Stimulated activated CD8-positive, alpha-beta memory T cell treated with anti-CD3 and anti-CD28 coated beads, Interleukin-12 subunit alpha, Interleukin-12 subunit beta, amount 100 ng/mL, for 24 hours (primary cell): ENCODE measurements around the gene CAMKV.
"Not testable (repeated sequence)": the region's sequence is repeated elsewhere in the genome, so short reads cannot be mapped to it uniquely, and the experiment has no call there.

Experiments
- DNase-seq: peaks from one replicate; pipeline ENCODE4 v3.0.0-alpha.2; 2020; ENCODE audit errors: extremely low read depth

The CAMKV gene

GRCh38 chr3:49869525-49870126 is at the start of gene CAMKV:
Gene CAMKV, minus strand, starts transcription at chr3:49869906. Its CDS starts 7,518 bp downstream, at chr3:49862388.
- no peak for DNase-seq

- DNase-seq: not testable (repeated sequence)
These were observed 48.3 kb upstream of the CAMKV start for GRCh38 chr3:49917806-49918590.

GRCh38 chr3:49916686-49917085 is 47.0 kb upstream of the CAMKV start:
- DNase-seq: no peak

- DNase-seq: no peak
These were observed 45.2 kb upstream of the CAMKV start for GRCh38 chr3:49914906-49915305.

GRCh38 chr3:49912881-49913281 is 43.2 kb upstream of the CAMKV start:
- DNase-seq: no peak

- no peak for DNase-seq
These were observed 41.9 kb upstream of the CAMKV start for GRCh38 chr3:49911611-49912010.

GRCh38 chr3:49911124-49911420 is 41.4 kb upstream of the CAMKV start:
- DNase-seq: no peak

GRCh38 chr3:49910409-49911123 is 40.9 kb upstream of the CAMKV start:
- DNase-seq: no peak

- no peak for DNase-seq
These were observed 38.9 kb upstream of the CAMKV start for GRCh38 chr3:49908373-49909199.

GRCh38 chr3:49906073-49906743 is 36.5 kb upstream of the CAMKV start:
- no peak for DNase-seq

- not testable (repeated sequence) for DNase-seq
These were observed 34.7 kb upstream of the CAMKV start for GRCh38 chr3:49904448-49904847.

- DNase-seq: peak; percentile 63
These were observed 34.0 kb upstream of the CAMKV start, which contains the start of gene MST1R for GRCh38 chr3:49903451-49904424. Gene MST1R, minus strand, starts transcription at chr3:49903873. Its CDS starts 264 bp downstream, at chr3:49903609.

GRCh38 chr3:49902511-49903345 is 33.0 kb upstream of the CAMKV start:
- no peak for DNase-seq

GRCh38 chr3:49901366-49902339 is 31.9 kb upstream of the CAMKV start:
- no peak for DNase-seq

GRCh38 chr3:49900491-49901153 is 30.9 kb upstream of the CAMKV start:
- DNase-seq: no peak

GRCh38 chr3:49899815-49900214 is 30.1 kb upstream of the CAMKV start:
- no peak for DNase-seq

GRCh38 chr3:49898991-49899390 is 29.3 kb upstream of the CAMKV start:
- DNase-seq: no peak

GRCh38 chr3:49896345-49896744 is 26.6 kb upstream of the CAMKV start:
- DNase-seq: no peak
